Adrenal gland (tissue), 5 donors: ENCODE results near the gene MTUS2.

Experiments
- POLR2A ChIP-seq, 2 donors: fragments of 450-650 bp; IDR thresholded peaks; one replicate each; pipeline ENCODE4 v1.6.1; 2017; ENCODE audit warnings: antibody characterized with exemption in 2 of 2, mild to moderate bottlenecking in 2 of 2, moderate library complexity in 1 of 2
- TF ChIP-seq, protein P1 (sequence below), 6 experiments: fragments of 450-650 bp in 4 of 6; fragments of 200-600 bp in 2 of 6; sonication (generic) in 1 of 6; IDR thresholded peaks; 1 replicate in 5 of 6; 2 replicates in 1 of 6; pipeline versions ENCODE4 v1.5.1 to v1.8.0; 2016 to 2021; ENCODE audit warnings: antibody characterized with exemption in 6 of 6, mild to moderate bottlenecking in 2 of 6, moderate library complexity in 1 of 6
- donor health status: DM: no; HTN: no; CAD: no.

DNA sequence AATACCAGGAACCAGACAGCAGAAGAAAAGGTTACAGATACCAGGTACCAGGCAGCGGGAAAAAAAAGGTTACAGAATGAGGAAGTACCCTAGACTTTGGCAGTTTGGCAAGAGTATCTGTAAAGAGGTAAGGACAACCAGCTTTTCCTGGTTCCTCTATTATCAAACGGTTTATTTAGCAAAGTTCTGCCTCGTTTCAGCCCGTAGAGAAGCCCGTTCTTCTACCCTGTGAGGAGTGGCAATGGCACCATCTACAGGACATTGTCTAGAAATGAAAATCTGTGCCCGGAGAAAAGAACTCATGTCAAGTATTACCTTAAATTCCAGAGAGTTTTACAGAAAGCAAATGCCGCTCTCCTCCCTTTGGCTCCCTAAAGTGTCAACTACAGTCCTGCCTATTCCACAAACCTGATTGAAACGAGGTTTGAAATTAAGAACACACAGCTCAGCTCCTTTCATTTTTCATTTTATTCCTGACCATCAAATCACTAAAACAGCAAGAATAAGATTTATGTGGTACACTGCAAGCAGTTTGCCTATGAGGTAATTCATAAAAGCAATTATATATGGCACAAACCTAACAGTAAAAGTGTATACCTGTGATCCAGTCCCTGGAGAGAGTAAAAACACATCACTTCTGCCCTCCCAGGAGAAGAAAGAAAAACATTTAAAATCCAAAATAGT, 549.1 kb downstream of the MTUS2 start:
- TF ChIP-seq, protein P1, sequence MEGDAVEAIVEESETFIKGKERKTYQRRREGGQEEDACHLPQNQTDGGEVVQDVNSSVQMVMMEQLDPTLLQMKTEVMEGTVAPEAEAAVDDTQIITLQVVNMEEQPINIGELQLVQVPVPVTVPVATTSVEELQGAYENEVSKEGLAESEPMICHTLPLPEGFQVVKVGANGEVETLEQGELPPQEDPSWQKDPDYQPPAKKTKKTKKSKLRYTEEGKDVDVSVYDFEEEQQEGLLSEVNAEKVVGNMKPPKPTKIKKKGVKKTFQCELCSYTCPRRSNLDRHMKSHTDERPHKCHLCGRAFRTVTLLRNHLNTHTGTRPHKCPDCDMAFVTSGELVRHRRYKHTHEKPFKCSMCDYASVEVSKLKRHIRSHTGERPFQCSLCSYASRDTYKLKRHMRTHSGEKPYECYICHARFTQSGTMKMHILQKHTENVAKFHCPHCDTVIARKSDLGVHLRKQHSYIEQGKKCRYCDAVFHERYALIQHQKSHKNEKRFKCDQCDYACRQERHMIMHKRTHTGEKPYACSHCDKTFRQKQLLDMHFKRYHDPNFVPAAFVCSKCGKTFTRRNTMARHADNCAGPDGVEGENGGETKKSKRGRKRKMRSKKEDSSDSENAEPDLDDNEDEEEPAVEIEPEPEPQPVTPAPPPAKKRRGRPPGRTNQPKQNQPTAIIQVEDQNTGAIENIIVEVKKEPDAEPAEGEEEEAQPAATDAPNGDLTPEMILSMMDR (IDR thresholded peaks at IDR 0.05) = peak; percentile 10 to 47 (median 32)
- no peak for TF ChIP-seq POLR2A (IDR thresholded peaks at IDR 0.05)
